ENCODE measurements around the gene LRBA.

GRCh38 chr4:150534818-150535217 lies 480.3 kb downstream of the LRBA start:
- TF ChIP-seq, protein P1, sequence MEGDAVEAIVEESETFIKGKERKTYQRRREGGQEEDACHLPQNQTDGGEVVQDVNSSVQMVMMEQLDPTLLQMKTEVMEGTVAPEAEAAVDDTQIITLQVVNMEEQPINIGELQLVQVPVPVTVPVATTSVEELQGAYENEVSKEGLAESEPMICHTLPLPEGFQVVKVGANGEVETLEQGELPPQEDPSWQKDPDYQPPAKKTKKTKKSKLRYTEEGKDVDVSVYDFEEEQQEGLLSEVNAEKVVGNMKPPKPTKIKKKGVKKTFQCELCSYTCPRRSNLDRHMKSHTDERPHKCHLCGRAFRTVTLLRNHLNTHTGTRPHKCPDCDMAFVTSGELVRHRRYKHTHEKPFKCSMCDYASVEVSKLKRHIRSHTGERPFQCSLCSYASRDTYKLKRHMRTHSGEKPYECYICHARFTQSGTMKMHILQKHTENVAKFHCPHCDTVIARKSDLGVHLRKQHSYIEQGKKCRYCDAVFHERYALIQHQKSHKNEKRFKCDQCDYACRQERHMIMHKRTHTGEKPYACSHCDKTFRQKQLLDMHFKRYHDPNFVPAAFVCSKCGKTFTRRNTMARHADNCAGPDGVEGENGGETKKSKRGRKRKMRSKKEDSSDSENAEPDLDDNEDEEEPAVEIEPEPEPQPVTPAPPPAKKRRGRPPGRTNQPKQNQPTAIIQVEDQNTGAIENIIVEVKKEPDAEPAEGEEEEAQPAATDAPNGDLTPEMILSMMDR (IDR thresholded peaks at IDR 0.05; ENCODE audit: low read length) = no peak
- TF ChIP-seq EZH2 (optimal IDR thresholded peaks at IDR 0.05; ENCODE audit: low read depth, low read length) (no peak), EZH2phosphoT487 (IDR thresholded peaks at IDR 0.05; ENCODE audit: low read length) (no peak)

All from MM.1S (cell line).